ENCODE results near the gene RNU6-8. TPM values are rescaled to one million over a fixed set of nuclear protein-coding genes. Genes with fewer than 3 reads are reported as not detected.

Gene RNU6-8
- total RNA-seq, 2 experiments from 2014 or later = not detected

- ATAC-seq (no peak), DNase-seq (no peak)
- intact Hi-C loops (cut with DNase I, micrococcal nuclease) = no loop called here
- H3K27me3 Mint-ChIP-seq = no peaks in the 10 kb centered on the region
- ChIA-PET POLR2A (no interaction called here), CTCF (interaction anchor here (0.7 kb wide), 1 partner anchor 347 kb away, joined by 3 read pairs; no protein-coding TSS in a partner anchor)
- no peaks in the 10 kb centered on the region for H3K36me3 Mint-ChIP-seq (ENCODE audit: low read depth)
- no peak overlapping the region for H3K27ac Mint-ChIP-seq
- H3K4me1 Mint-ChIP-seq = peaks cover 7% of the 10 kb centered on the region
- peaks cover 2% of the 10 kb centered on the region for H3K9me3 Mint-ChIP-seq (ENCODE audit: low read depth)
- H3K4me3 Mint-ChIP-seq = no peak overlapping the region
Observed at GRCh38 chr14:32230181-32230580, 27.1 kb upstream of the RNU6-8 start.

GRCh38 chr14:32226056-32226455 lies 23.0 kb upstream of the RNU6-8 start:
- Mint-ChIP-seq H3K27me3 (no peaks in the 10 kb centered on the region), H3K27ac (no peak overlapping the region), H3K4me1 (no peaks in the 10 kb centered on the region), H3K36me3 (ENCODE audit: low read depth) (no peaks in the 10 kb centered on the region), H3K9me3 (ENCODE audit: low read depth) (no peaks in the 10 kb centered on the region), H3K4me3 (no peak overlapping the region)
- no peak for DNase-seq
- ATAC-seq = no peak
- POLR2A ChIA-PET = no interaction called here
- intact Hi-C loops (cut with DNase I, micrococcal nuclease) = no loop called here
- CTCF ChIA-PET = no interaction called here

GRCh38 chr14:32225378-32225920 lies 22.4 kb upstream of the RNU6-8 start:
- no peak overlapping the region for H3K27ac Mint-ChIP-seq
- H3K4me1 Mint-ChIP-seq = no peaks in the 10 kb centered on the region
- no peaks in the 10 kb centered on the region for H3K9me3 Mint-ChIP-seq (ENCODE audit: low read depth)
- ChIA-PET POLR2A (no interaction called here), CTCF (interaction anchor here (0.6 to 1.0 kb wide), 3 partner anchors 19 to 153 kb away, joined by 3 to 7 read pairs (median 3); partner anchors contain the start of gene RNU6-8)
- H3K27me3 Mint-ChIP-seq = no peaks in the 10 kb centered on the region
- no peak overlapping the region for H3K4me3 Mint-ChIP-seq
- H3K36me3 Mint-ChIP-seq (ENCODE audit: low read depth) = no peaks in the 10 kb centered on the region
- no peak for DNase-seq
- intact Hi-C loops (cut with DNase I, micrococcal nuclease) = no loop called here
- no peak for ATAC-seq

GRCh38 chr14:32224737-32225377 lies 21.8 kb upstream of the RNU6-8 start:
- ATAC-seq (peak; percentile 66), DNase-seq (peak; percentile 44)
- Mint-ChIP-seq H3K4me3 (no peak overlapping the region), H3K36me3 (ENCODE audit: low read depth) (no peaks in the 10 kb centered on the region), H3K4me1 (no peaks in the 10 kb centered on the region), H3K27ac (no peak overlapping the region), H3K9me3 (ENCODE audit: low read depth) (no peaks in the 10 kb centered on the region), H3K27me3 (no peaks in the 10 kb centered on the region)
- intact Hi-C loops (cut with DNase I, micrococcal nuclease) = no loop called here
- ChIA-PET POLR2A (no interaction called here), CTCF (interaction anchor here (0.6 to 1.0 kb wide), 4 partner anchors 19 to 153 kb away, joined by 3 to 7 read pairs (median 4); partner anchors contain the start of gene RNU6-8)

- Mint-ChIP-seq H3K9me3 (ENCODE audit: low read depth) (no peaks in the 10 kb centered on the region), H3K27ac (no peak overlapping the region), H3K36me3 (ENCODE audit: low read depth) (no peaks in the 10 kb centered on the region), H3K4me3 (no peak overlapping the region), H3K27me3 (peaks cover 2% of the 10 kb centered on the region), H3K4me1 (peaks cover 3% of the 10 kb centered on the region)
- peak; percentile 57 for ATAC-seq
- intact Hi-C loops (cut with DNase I, micrococcal nuclease) = no loop called here
- POLR2A ChIA-PET = no interaction called here
- no peak for DNase-seq
- CTCF ChIA-PET = no interaction called here
Observed at GRCh38 chr14:32217301-32217700, 14.2 kb upstream of the RNU6-8 start.

GRCh38 chr14:32212833-32213232 lies 9.8 kb upstream of the RNU6-8 start:
- ATAC-seq (no peak), DNase-seq (no peak)
- ChIA-PET POLR2A (no interaction called here), CTCF (no interaction called here)
- intact Hi-C loops (cut with DNase I, micrococcal nuclease) = no loop called here
- Mint-ChIP-seq H3K27ac (no peak overlapping the region), H3K4me1 (peaks cover 3% of the 10 kb centered on the region), H3K36me3 (ENCODE audit: low read depth) (no peaks in the 10 kb centered on the region), H3K9me3 (ENCODE audit: low read depth) (no peaks in the 10 kb centered on the region), H3K27me3 (peaks cover 6% of the 10 kb centered on the region), H3K4me3 (no peak overlapping the region)

GRCh38 chr14:32211068-32211404 lies 8.0 kb upstream of the RNU6-8 start:
- no peaks in the 10 kb centered on the region for H3K36me3 Mint-ChIP-seq (ENCODE audit: low read depth)
- intact Hi-C loops (cut with DNase I, micrococcal nuclease) = no loop called here
- ChIA-PET CTCF (interaction anchor here (0.6 kb wide), 1 partner anchor 40 kb away, joined by 3 read pairs; no protein-coding TSS in a partner anchor), POLR2A (no interaction called here)
- peak; percentile 57 for ATAC-seq
- no peak for DNase-seq
- no peak overlapping the region for H3K4me3 Mint-ChIP-seq
- peaks cover 6% of the 10 kb centered on the region for H3K27me3 Mint-ChIP-seq
- H3K9me3 Mint-ChIP-seq (ENCODE audit: low read depth) = no peaks in the 10 kb centered on the region
- peaks cover 5% of the 10 kb centered on the region for H3K4me1 Mint-ChIP-seq
- H3K27ac Mint-ChIP-seq = no peak overlapping the region

GRCh38 chr14:32209471-32209870 lies 6.4 kb upstream of the RNU6-8 start:
- POLR2A ChIA-PET = no interaction called here
- H3K36me3 Mint-ChIP-seq (ENCODE audit: low read depth) = no peaks in the 10 kb centered on the region
- CTCF ChIA-PET = interaction anchor here (0.6 to 0.7 kb wide), 3 partner anchors 45 to 1279 kb away, joined by 3 read pairs; no protein-coding TSS in a partner anchor
- H3K4me1 Mint-ChIP-seq = peaks cover 14% of the 10 kb centered on the region
- ATAC-seq = no peak
- no peak overlapping the region for H3K4me3 Mint-ChIP-seq
- H3K9me3 Mint-ChIP-seq (ENCODE audit: low read depth) = no peaks in the 10 kb centered on the region
- intact Hi-C loops (cut with DNase I, micrococcal nuclease) = loop anchor here (10.0 kb wide), 2 partner anchors 645 to 1085 kb away; partner anchors contain the start of gene NUBPL (in 1 of the 2)
- no peak overlapping the region for H3K27ac Mint-ChIP-seq
- peaks cover 6% of the 10 kb centered on the region for H3K27me3 Mint-ChIP-seq
- DNase-seq = no peak

- ChIA-PET CTCF (interaction anchor here (0.6 to 2.6 kb wide), 3 partner anchors 9 to 45 kb away, joined by 3 to 20 read pairs (median 4); no protein-coding TSS in a partner anchor), POLR2A (no interaction called here)
- Mint-ChIP-seq H3K4me3 (no peak overlapping the region), H3K36me3 (ENCODE audit: low read depth) (no peaks in the 10 kb centered on the region), H3K4me1 (peaks cover 21% of the 10 kb centered on the region), H3K27ac (no peak overlapping the region), H3K9me3 (ENCODE audit: low read depth) (no peaks in the 10 kb centered on the region), H3K27me3 (peaks cover 6% of the 10 kb centered on the region)
- no peak for ATAC-seq
- intact Hi-C loops (cut with DNase I, micrococcal nuclease) = loop anchor here (10.0 kb wide), 2 partner anchors 644 to 1084 kb away; partner anchors contain the start of gene NUBPL (in 1 of the 2)
- DNase-seq = no peak
Observed at GRCh38 chr14:32208490-32208889, 5.4 kb upstream of the RNU6-8 start.

- H3K27ac Mint-ChIP-seq = no peak overlapping the region
- H3K9me3 Mint-ChIP-seq (ENCODE audit: low read depth) = no peaks in the 10 kb centered on the region
- H3K4me3 Mint-ChIP-seq = no peak overlapping the region
- peaks cover 37% of the 10 kb centered on the region for H3K4me1 Mint-ChIP-seq
- peaks cover 8% of the 10 kb centered on the region for H3K27me3 Mint-ChIP-seq
- no peak for DNase-seq
- ChIA-PET CTCF (interaction anchor here (0.7 to 2.6 kb wide), 4 partner anchors 12 to 47 kb away, joined by 3 to 20 read pairs (median 5); no protein-coding TSS in a partner anchor), POLR2A (interaction anchor here (1.0 kb wide), 1 partner anchor 128 kb away, joined by 4 read pairs; no protein-coding TSS in a partner anchor)
- H3K36me3 Mint-ChIP-seq (ENCODE audit: low read depth) = peaks cover 4% of the 10 kb centered on the region
- no peak for ATAC-seq
- intact Hi-C loops (cut with DNase I, micrococcal nuclease) = loop anchor here (10.0 kb wide), 2 partner anchors 642 to 1082 kb away; partner anchors contain the start of gene NUBPL (in 1 of the 2)
Observed at GRCh38 chr14:32206552-32206951, 3.5 kb upstream of the RNU6-8 start.

GRCh38 chr14:32205984-32206383 lies 2.9 kb upstream of the RNU6-8 start:
- ATAC-seq = no peak
- Mint-ChIP-seq H3K27ac (no peak overlapping the region), H3K9me3 (ENCODE audit: low read depth) (no peaks in the 10 kb centered on the region), H3K27me3 (peaks cover 8% of the 10 kb centered on the region), H3K36me3 (ENCODE audit: low read depth) (peaks cover 4% of the 10 kb centered on the region), H3K4me3 (no peak overlapping the region), H3K4me1 (peaks cover 38% of the 10 kb centered on the region)
- intact Hi-C loops (cut with DNase I, micrococcal nuclease) = loop anchor here (10.0 kb wide), 2 partner anchors 641 to 1081 kb away; partner anchors contain the start of gene NUBPL (in 1 of the 2)
- CTCF ChIA-PET = interaction anchor here (0.7 to 2.6 kb wide), 4 partner anchors 11 to 47 kb away, joined by 3 to 20 read pairs (median 5); no protein-coding TSS in a partner anchor
- DNase-seq = peak; percentile 34
- POLR2A ChIA-PET = interaction anchor here (1.0 kb wide), 1 partner anchor 128 kb away, joined by 4 read pairs; no protein-coding TSS in a partner anchor

All from activated CD4-positive, alpha-beta T cell treated with anti-CD3 and anti-CD28 coated beads for 36 hours (primary cell).